Psoas muscle (tissue), 8 donors: Measurements from ENCODE around the gene NRTN. TPM values are rescaled to one million over a fixed set of nuclear protein-coding genes. Genes with fewer than 3 reads are reported as not detected.

Source experiments
- ATAC-seq, 4 donors: fragments of 200-7000 bp; cut with Tn5 transposase; one replicate each; pipeline ENCODE4 v1.9.1; 2020; ENCODE audit warnings: moderate library complexity in 3 of 4, mild to moderate bottlenecking in 2 of 4
- DNase-seq, 2 donors: peaks; one replicate each; pipeline ENCODE4 v3.0.0-alpha.2; 2020
- H3K27ac ChIP-seq: fragments of 200-600 bp; one replicate; pipeline ENCODE4 v1.8.0; 2022
- H3K27me3 ChIP-seq, 3 donors: fragments of 200-600 bp in 1 of 3; one replicate each; pipeline versions ENCODE4 v1.6.1 to v1.8.0; 2013 to 2022; ENCODE audit warnings: low read length in 2 of 3, mild to moderate bottlenecking in 2 of 3, moderate library complexity in 1 of 3; ENCODE audit not compliant: insufficient read depth in 3 of 3
- H3K36me3 ChIP-seq, 2 donors: fragments of 200-600 bp in 1 of 2; one replicate each; pipeline versions ENCODE4 v1.6.1 to v1.8.0; 2013 to 2022; ENCODE audit warnings: low read depth in 1 of 2, mild to moderate bottlenecking in 1 of 2, moderate library complexity in 1 of 2; ENCODE audit not compliant: insufficient read depth in 1 of 2
- H3K4me1 ChIP-seq: fragments of 200-600 bp; one replicate; pipeline ENCODE4 v1.8.0; 2022
- H3K4me3 ChIP-seq: fragments of 200-600 bp; one replicate; pipeline ENCODE4 v1.8.0; 2022; ENCODE audit warnings: mild to moderate bottlenecking
- H3K9me3 ChIP-seq: fragments of 200-600 bp; one replicate; pipeline ENCODE4 v1.8.0; 2022
- WGBS, 3 donors: extraction: QIAGEN DNeasy Blood & Tissue Kit; methylation state at CpG; one replicate each; pipeline versions ENCODE4 v1.1.6 to v1.1.7; 2013; 5-methylcytosine and 5-hydroxymethylcytosine counted together
- intact Hi-C, 2 donors: fragments of 100-400 bp; cut with DNase I; formaldehyde crosslinking; loops; one replicate each; pipeline versions ENCODE4 v1.11.0 to v1.14.2; 2022
- polyA plus RNA-seq, 3 donors: library from polyadenylated mRNA; stranded (reverse); fragments of 200-250 nt; gene quantifications; one replicate each; pipeline ENCODE4 v1.2.3, GENCODE V29; 2013
- total RNA-seq, 4 donors: library from RNA; stranded (reverse); fragmentation: NEBNext Ultra II Directional in 2 of 4; extraction: Animal tissue kit (Norgen Biotek cat#: 25700) in 2 of 4; gene quantifications; one replicate each; pipeline versions ENCODE4 v1.2.1 to v1.2.4, GENCODE V29; 2021 to 2023
- TF ChIP-seq, protein P1 (sequence below): fragments of 200-600 bp; IDR thresholded peaks from one replicate; pipeline ENCODE4 v1.8.0; 2022; ENCODE audit warnings: antibody characterized with exemption
- donor health status: healthy with polysubstance abuse.
- donor health status: DM: no; HTN: no; CAD: no; lungs with moderate emphysema.
- donor health status: Bipolar disorder and iron deficiency.
- donor health status: healthy.
- donor health status: DM: yes; HTN: yes; CAD: no.
- donor health status: DM: no; HTN: no; CAD: no.
- donor health status: DM: no; HTN: no; CAD: no.
- donor health status: DM: yes; HTN: yes; CAD: no.

The NRTN gene
- total and polyA plus RNA-seq, 7 donors, result not detected

DNA sequence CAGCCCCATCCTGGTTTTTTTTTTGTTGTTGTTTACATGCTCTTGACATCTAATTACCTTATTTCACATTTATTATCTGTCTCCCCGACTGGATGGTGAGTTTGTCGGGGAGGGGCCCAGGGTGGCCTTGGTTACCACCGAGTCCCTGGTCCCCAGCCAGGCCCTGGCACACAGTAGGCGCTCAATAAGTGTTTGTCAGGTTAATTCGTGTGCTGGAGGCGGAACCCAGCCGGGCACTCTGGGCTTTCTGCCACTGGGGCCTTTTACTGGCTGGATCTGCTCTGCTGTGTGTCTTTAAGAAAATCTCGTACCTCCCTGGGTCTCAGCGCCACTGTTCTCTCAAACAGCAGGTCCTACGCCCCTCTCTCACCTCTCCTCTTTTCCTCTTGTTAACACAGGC, 4.6 kb downstream of the NRTN start:
- no peaks in the 10 kb centered on the region for H3K9me3 ChIP-seq
- no peak overlapping the region for H3K4me3 ChIP-seq
- TF ChIP-seq, protein P1, sequence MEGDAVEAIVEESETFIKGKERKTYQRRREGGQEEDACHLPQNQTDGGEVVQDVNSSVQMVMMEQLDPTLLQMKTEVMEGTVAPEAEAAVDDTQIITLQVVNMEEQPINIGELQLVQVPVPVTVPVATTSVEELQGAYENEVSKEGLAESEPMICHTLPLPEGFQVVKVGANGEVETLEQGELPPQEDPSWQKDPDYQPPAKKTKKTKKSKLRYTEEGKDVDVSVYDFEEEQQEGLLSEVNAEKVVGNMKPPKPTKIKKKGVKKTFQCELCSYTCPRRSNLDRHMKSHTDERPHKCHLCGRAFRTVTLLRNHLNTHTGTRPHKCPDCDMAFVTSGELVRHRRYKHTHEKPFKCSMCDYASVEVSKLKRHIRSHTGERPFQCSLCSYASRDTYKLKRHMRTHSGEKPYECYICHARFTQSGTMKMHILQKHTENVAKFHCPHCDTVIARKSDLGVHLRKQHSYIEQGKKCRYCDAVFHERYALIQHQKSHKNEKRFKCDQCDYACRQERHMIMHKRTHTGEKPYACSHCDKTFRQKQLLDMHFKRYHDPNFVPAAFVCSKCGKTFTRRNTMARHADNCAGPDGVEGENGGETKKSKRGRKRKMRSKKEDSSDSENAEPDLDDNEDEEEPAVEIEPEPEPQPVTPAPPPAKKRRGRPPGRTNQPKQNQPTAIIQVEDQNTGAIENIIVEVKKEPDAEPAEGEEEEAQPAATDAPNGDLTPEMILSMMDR, result no peak
- ATAC-seq, result no peak
- intact Hi-C loops, result loop anchor here in 1 of 2 donors (10.0 kb wide), 1 partner anchor 215 kb away; no protein-coding TSS in a partner anchor
- H3K27me3 ChIP-seq, result peaks cover 0 to 50% (median 11%) of the 10 kb centered on the region in 3 donors
- H3K36me3 ChIP-seq, result no peaks in the 10 kb centered on the region
- H3K27ac ChIP-seq, result no peak overlapping the region
- WGBS, 3 donors, result 69 to 79% (median 76%) methylated on average over 10 of the region's 10 CpGs
- no peaks in the 10 kb centered on the region for H3K4me1 ChIP-seq
- no peak for DNase-seq

DNA sequence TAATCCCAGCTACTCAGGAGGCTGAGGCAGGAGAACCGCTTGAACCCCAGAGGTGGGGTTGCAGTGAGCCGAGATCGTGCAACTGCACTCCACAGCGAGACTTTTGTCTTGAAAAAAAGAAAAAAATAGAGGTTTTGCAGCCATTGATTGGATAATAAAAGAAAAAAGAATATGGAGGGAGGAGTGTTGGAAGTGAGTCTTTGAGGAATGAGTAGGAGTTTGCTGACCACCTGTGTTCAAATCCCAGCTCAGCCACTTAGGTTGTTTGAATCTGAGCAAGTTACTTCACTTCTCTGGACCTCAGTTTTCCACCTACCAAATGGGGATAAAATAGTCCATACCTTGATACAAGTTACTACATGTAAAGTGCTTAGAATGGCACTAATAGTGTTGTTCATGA, 6.2 kb downstream of the NRTN start:
- TF ChIP-seq, protein P1, result no peak
- intact Hi-C loops, result no loop called here
- peaks cover 0 to 44% (median 5%) of the 10 kb centered on the region in 3 donors for H3K27me3 ChIP-seq
- H3K9me3 ChIP-seq, result no peaks in the 10 kb centered on the region
- DNase-seq (no peak), ATAC-seq (no peak)
- no peaks in the 10 kb centered on the region for H3K4me1 ChIP-seq
- no peak overlapping the region for H3K27ac ChIP-seq
- H3K4me3 ChIP-seq, result no peak overlapping the region
- no peaks in the 10 kb centered on the region for H3K36me3 ChIP-seq
- 83 to 86% (median 83%) methylated on average over 4 of the region's 4 CpGs for WGBS, 3 donors

- ATAC-seq, result no peak
- Histone ChIP-seq H3K27me3 (peaks cover 0 to 37% (median 3%) of the 10 kb centered on the region in 3 donors), H3K27ac (no peak overlapping the region), H3K4me1 (no peaks in the 10 kb centered on the region), H3K9me3 (no peaks in the 10 kb centered on the region), H3K36me3 (no peaks in the 10 kb centered on the region), H3K4me3 (no peak overlapping the region)
- TF ChIP-seq, protein P1, result no peak
- no peak for DNase-seq
- 66 to 71% (median 70%) methylated on average over 8 to 9 of the region's 9 CpGs for WGBS, 3 donors
- intact Hi-C loops, result no loop called here
These were observed 9.4 kb downstream of the NRTN start for GRCh38 chr19:5814123-5814851.

DNA sequence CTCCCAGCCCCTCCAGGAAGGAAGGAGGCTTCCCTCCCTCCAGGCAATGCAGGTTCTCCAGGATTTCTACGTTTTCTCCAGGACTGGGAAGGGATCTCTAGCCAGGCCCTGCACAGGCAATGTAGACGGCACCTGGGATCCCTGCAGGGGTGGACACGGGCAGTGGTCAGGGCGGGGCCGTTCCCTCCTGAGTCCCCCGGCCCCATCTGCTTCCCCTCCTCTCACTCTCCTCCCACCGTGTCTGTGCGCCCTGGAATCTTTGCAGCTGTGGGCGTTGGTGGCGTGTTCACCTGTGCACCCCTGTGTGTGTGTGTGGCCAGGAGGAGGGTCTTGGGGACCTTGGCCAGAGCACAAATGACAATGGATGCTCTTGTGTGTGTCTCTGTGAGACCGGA, 10.0 kb downstream of the NRTN start:
- no peak overlapping the region for H3K27ac ChIP-seq
- intact Hi-C loops, result no loop called here
- TF ChIP-seq, protein P1, result no peak
- 40 to 56% (median 50%) methylated on average over 11 of the region's 11 CpGs for WGBS, 3 donors
- DNase-seq, result no peak
- ATAC-seq, result no peak
- no peaks in the 10 kb centered on the region for H3K9me3 ChIP-seq
- H3K36me3 ChIP-seq, result no peaks in the 10 kb centered on the region
- H3K4me3 ChIP-seq, result no peak overlapping the region
- H3K27me3 ChIP-seq, result peaks cover 0 to 41% (median 3%) of the 10 kb centered on the region in 3 donors
- H3K4me1 ChIP-seq, result no peaks in the 10 kb centered on the region

DNA sequence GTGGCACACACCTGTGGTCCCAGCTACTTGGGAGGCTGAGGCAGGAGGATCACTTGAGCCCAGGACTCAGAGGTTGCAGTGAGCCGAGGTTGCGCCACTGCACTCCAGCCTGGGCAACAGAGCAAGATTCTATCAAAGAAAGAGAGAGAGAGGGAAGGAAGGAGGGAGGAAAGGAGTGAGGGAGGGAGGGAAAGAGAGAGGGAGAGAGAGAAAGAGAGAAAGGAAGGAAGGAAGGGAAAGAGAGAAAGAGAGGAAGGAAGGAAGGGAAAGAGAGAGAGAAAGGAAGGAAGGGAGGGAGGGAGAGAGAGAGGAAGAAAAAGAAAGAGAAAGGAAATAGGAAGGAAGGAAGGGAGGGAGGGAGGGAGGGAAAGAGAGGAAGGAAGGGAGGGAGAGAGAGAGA, 12.4 kb downstream of the NRTN start:
- Histone ChIP-seq H3K27me3 (peaks cover 0 to 43% (median 3%) of the 10 kb centered on the region in 3 donors), H3K4me3 (no peak overlapping the region), H3K27ac (no peak overlapping the region), H3K36me3 (no peaks in the 10 kb centered on the region), H3K9me3 (no peaks in the 10 kb centered on the region), H3K4me1 (no peaks in the 10 kb centered on the region)
- DNase-seq (no peak), ATAC-seq (no peak)
- WGBS, 3 donors, result 82 to 89% (median 87%) methylated on average over 2 of the region's 2 CpGs
- intact Hi-C loops, result no loop called here
- TF ChIP-seq, protein P1, result no peak
